Measurements from ENCODE around the gene MARCKS. TPM values are rescaled to one million over a fixed set of nuclear protein-coding genes. Genes with fewer than 3 reads are reported as not detected.

Gene MARCKS
- total and polyA plus RNA-seq, 2 experiments from 2014 or later = 95.5 to 129 TPM

GRCh38 chr6:113881478-113881980 is 24.4 kb downstream of the MARCKS start:
- WGBS (ENCODE audit: low lambda C conversion rate, missing lambda C conversion rate) = 83% methylated on average over 2 of the region's 2 CpGs
- Histone ChIP-seq H3K79me2 (no peaks in the 10 kb centered on the region), H4K20me1 (ENCODE audit: insufficient read depth, poor library complexity, severe bottlenecking) (no peaks in the 10 kb centered on the region), H3K27ac (no peak overlapping the region), H2AFZ (no peak overlapping the region), H3K9me2 (replicated peaks; ENCODE audit: insufficient read depth) (no peaks in the 10 kb centered on the region), H3K36me3 (replicated peaks; ENCODE audit: insufficient read depth, low read depth) (no peaks in the 10 kb centered on the region), H3K27me3 (no peaks in the 10 kb centered on the region), H3K9me3 (ENCODE audit: low read depth) (no peaks in the 10 kb centered on the region), H3K4me2 (no peak overlapping the region), H3K4me1 (ENCODE audit: insufficient read depth) (peaks cover 3% of the 10 kb centered on the region), H3K4me3 (no peak overlapping the region)
- TF ChIP-seq CTCF (IDR thresholded peaks at IDR 0.05; ENCODE audit: poor library complexity) (no peak), EZH2 (IDR thresholded peaks at IDR 0.05; ENCODE audit: borderline replicate concordance) (no peak)
- no peak for DNase-seq (ENCODE audit: low spot score)

- Histone ChIP-seq H3K4me2 (no peak overlapping the region), H3K4me3 (no peak overlapping the region), H3K4me1 (ENCODE audit: insufficient read depth) (peaks cover 3% of the 10 kb centered on the region), H3K36me3 (replicated peaks; ENCODE audit: insufficient read depth, low read depth) (no peaks in the 10 kb centered on the region), H3K79me2 (no peaks in the 10 kb centered on the region), H3K27me3 (no peaks in the 10 kb centered on the region), H2AFZ (no peak overlapping the region), H3K9me2 (replicated peaks; ENCODE audit: insufficient read depth) (no peaks in the 10 kb centered on the region), H3K9me3 (ENCODE audit: low read depth) (no peaks in the 10 kb centered on the region), H4K20me1 (ENCODE audit: insufficient read depth, poor library complexity, severe bottlenecking) (no peaks in the 10 kb centered on the region), H3K27ac (no peak overlapping the region)
- TF ChIP-seq EZH2 (IDR thresholded peaks at IDR 0.05; ENCODE audit: borderline replicate concordance) = no peak
- TF ChIP-seq EZH2phosphoT487 (IDR thresholded peaks at IDR 0.05; ENCODE audit: low read depth, severe bottlenecking, unreplicated experiment) = no peak
- no peak for TF ChIP-seq CTCF (IDR thresholded peaks at IDR 0.05; ENCODE audit: poor library complexity)
- WGBS (ENCODE audit: low lambda C conversion rate, missing lambda C conversion rate) = 87% methylated on average over 2 of the region's 2 CpGs
- DNase-seq (ENCODE audit: low spot score) = no peak
Observed at GRCh38 chr6:113882336-113883022, 25.3 kb downstream of the MARCKS start.

- WGBS (ENCODE audit: low lambda C conversion rate, missing lambda C conversion rate) = 90% methylated on average over 2 of the region's 2 CpGs
- TF ChIP-seq CTCF (IDR thresholded peaks at IDR 0.05; ENCODE audit: poor library complexity) = no peak
- TF ChIP-seq EZH2phosphoT487 (IDR thresholded peaks at IDR 0.05; ENCODE audit: low read depth, severe bottlenecking, unreplicated experiment) = no peak
- no peak for TF ChIP-seq EZH2 (IDR thresholded peaks at IDR 0.05; ENCODE audit: borderline replicate concordance)
- H3K4me3 ChIP-seq = no peak overlapping the region
- no peaks in the 10 kb centered on the region for H3K79me2 ChIP-seq
- H3K4me1 ChIP-seq (ENCODE audit: insufficient read depth) = peaks cover 3% of the 10 kb centered on the region
- H3K4me2 ChIP-seq = no peak overlapping the region
- H3K27ac ChIP-seq = no peak overlapping the region
- no peak overlapping the region for H2AFZ ChIP-seq
- H4K20me1 ChIP-seq (ENCODE audit: insufficient read depth, poor library complexity, severe bottlenecking) = no peaks in the 10 kb centered on the region
- no peaks in the 10 kb centered on the region for H3K9me2 ChIP-seq (replicated peaks; ENCODE audit: insufficient read depth)
- no peak for DNase-seq (ENCODE audit: low spot score)
- no peaks in the 10 kb centered on the region for H3K36me3 ChIP-seq (replicated peaks; ENCODE audit: insufficient read depth, low read depth)
- no peaks in the 10 kb centered on the region for H3K27me3 ChIP-seq
- H3K9me3 ChIP-seq (ENCODE audit: low read depth) = no peaks in the 10 kb centered on the region
Observed at GRCh38 chr6:113884011-113884410, 26.9 kb downstream of the MARCKS start.
